Stimulated activated CD8-positive, alpha-beta memory T cell treated with anti-CD3 and anti-CD28 coated beads, Interleukin-15, amount 100 ng/mL, for 24 hours (primary cell): ENCODE measurements around the gene SYNM.

Source experiments
- DNase-seq: peaks from one replicate; pipeline ENCODE4 v3.0.0-alpha.2; 2020; ENCODE audit warnings: low read depth

SYNM gene

DNA sequence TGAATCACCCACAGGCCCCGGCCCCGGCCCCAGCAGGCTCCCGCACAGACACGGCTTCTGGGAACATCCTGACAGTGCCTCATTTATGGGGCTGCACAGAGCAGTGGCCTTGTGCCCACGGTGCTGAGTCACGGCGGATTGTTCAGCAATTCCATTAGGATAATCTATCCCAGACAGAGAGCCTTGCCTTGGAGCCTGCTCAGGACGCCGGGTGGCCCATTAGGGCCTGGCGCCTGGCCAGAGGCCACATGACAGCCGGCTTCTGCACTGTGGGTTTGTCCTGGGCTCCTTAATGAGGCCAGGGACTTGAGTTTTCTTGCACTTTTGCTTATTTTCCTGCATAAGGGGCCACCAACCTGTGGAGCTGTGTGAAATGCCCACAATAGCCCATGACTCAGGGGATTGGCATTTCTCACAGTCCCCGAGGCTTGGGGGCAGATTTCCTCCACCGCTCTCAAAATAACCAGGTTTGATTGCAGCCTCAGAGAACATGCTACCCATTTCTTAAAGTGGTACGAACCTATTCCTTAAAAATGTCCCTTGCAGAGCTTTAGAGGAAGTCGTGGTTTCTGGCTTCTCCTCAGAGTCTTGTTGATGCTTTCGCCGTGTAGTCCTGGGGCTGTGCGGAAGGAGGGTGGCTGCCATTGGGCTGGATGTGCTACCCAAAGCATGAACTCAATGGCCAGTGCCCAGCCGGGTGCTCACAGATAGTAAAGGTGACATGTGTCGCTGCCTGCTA is 19.0 kb downstream of the SYNM start:
- no peak for DNase-seq

GRCh38 chr15:99124641-99125040 is 19.8 kb downstream of the SYNM start:
- DNase-seq: no peak

DNA sequence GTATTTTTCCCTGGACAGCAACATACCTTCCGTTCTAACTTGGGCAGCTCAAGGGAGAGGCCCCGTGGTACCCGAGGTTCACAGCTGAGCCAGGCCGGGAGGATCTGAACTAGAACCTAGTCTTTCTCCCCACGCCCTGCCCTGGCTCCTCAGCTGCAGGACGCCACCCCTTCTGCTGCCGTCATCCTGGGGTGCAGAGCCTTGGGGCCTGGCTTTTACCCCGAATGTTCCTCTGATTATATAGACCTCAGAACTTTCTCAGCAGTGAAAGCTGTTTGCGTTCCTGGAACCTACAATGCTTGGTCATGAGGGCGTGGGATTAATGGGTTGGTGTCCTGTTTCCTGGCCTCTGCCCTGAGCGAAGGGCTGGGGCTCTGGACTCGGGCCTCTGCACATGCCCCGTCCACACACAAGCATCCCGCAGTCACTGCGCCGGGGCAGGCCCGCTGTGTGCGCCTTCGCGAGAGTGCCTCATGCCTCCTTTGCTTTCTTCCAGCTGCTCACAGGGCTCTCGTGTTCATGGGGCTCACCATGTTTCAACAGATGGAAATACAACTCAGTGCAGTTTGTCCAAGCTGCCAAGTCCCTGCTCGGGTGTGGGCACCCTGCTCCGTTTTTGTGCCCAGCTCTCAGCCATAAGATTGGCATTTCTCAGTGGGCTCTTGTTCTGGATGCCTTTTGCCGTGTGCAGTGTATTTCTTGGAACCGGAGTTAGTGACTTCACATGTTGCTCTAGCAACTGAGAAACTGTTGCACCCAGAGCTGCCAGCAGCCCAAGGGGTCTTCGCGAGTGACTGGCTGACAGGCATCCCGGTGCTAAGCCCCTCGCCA is 20.4 kb downstream of the SYNM start:
- DNase-seq: no peak

- no peak for DNase-seq
Observed at GRCh38 chr15:99126131-99126588, 21.3 kb downstream of the SYNM start.

- DNase-seq: no peak
Observed at GRCh38 chr15:99126930-99127329, 22.1 kb downstream of the SYNM start.

DNA sequence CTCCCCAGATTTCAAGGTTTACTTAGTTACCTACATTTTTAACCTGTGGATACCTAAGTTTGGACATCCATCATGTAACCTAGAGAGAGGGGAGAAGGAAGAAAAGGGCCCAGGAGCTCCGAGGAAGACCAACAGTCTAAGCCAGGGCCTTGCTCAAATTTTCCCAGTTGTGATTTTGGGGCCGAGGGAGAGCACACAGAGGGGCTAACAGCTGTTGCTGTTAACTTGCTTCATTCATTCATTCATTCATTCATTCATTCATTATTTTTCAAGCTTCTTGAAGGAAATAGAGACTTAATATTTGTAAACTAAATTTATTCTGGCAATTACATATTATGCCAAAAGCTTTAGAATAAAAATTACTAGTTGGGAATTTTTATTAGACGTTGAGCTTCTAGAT is 22.9 kb downstream of the SYNM start:
- DNase-seq: no peak

- DNase-seq: no peak
Observed at GRCh38 chr15:99128411-99128810, 23.5 kb downstream of the SYNM start.

GRCh38 chr15:99129644-99130043 is 24.8 kb downstream of the SYNM start:
- DNase-seq: no peak

GRCh38 chr15:99130314-99130713 is 25.4 kb downstream of the SYNM start:
- no peak for DNase-seq

GRCh38 chr15:99130765-99131440 is 26.0 kb downstream of the SYNM start:
- no peak for DNase-seq

GRCh38 chr15:99131441-99132023 is 26.7 kb downstream of the SYNM start:
- no peak for DNase-seq

DNA sequence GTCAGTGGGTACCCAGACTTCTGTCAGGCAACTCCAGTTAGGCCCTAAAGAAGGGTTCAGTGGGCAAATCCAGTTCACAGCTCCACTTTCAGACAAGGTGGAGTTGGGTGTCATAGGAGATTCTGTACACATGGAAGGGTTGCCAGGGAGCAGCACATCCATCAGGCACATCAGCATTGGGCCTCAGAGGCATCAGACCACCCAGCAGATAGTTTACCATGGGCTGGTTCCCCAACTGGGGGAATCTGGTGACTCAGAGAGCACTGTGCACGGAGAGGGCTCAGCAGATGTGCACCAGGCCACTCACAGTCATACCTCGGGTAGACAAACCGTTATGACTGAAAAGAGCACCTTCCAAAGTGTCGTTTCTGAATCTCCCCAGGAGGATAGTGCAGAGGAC is 27.2 kb downstream of the SYNM start:
- DNase-seq: no peak

DNA sequence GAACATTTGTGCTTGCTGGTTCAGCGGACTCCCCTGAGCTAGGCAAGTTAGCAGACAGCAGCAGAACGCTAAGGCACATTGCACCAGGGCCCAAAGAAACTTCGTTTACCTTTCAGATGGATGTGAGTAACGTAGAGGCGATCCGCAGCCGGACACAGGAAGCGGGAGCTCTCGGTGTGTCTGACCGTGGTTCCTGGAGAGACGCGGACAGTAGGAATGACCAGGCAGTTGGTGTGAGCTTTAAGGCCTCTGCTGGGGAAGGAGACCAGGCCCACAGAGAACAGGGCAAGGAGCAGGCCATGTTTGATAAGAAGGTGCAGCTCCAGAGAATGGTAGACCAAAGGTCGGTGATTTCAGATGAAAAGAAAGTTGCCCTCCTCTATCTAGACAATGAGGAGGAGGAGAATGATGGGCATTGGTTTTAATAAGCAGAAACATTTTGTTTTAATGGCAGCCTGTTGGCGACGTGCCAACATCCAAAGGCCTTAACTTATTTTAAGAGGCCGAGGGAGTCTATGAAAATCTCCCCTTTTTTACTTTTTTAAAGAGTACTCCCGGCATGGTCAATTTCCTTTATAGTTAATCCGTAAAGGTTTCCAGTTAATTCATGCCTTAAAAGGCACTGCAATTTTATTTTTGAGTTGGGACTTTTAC is 27.9 kb downstream of the SYNM start:
- DNase-seq: no peak

GRCh38 chr15:99134317-99134821 is 29.5 kb downstream of the SYNM start:
- DNase-seq: no peak

DNA sequence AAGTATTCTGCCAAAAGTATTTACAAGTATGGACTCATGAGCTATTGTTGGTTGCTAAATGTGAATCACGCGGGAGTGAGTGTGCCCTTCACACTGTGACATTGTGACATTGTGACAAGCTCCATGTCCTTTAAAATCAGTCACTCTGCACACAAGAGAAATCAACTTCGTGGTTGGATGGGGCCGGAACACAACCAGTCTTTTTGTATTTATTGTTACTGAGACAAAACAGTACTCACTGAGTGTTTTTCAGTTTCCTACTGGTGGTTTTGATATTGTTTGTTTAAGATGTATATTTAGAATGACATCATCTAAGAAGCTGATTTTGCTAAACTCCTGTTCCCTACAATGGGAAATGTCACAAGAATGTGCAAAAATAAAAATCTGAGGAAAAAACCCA is 30.3 kb downstream of the SYNM start:
- DNase-seq: no peak

DNA sequence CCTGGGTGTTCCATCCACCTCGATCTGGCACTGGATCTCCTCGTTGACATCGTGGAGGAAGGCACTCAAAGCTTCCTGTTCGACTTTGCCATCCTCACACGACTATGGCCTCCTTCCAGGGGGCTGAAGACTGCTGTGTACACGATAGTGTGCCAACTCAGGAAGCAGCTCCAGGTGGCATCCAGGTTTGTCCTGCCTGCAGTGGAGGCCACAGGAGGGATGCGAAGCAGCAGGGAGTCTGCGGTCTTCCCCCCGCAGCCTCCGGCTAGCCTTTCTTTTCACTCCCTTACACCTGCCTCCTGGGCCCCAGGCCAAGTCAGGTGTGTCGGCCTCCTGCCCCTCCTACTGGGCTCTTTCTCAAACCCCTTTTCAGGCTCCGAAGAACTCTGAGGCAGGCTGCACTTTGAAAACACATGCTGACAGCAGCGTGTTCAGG is 32.2 kb downstream of the SYNM start:
- DNase-seq: no peak

DNA sequence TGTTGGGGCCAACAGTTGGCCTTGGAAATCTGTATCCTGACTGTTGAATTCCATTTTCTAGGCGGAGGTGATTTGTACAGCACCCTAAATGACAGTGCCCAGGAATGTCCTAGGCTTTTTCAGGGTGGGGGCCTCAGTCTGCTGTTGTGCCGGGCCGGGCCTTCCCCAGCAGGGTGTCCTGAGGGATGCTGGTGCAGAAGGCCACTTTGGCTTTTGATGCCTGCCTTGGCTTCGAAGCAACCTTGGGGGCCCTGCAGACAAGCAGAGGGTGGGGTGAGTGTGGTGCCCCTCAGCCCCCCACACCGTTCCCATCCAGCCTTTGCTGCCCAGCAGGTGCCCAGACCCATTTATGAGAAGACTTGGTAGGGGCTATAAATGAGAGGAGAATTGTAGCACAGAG is 33.0 kb downstream of the SYNM start:
- no peak for DNase-seq

DNA sequence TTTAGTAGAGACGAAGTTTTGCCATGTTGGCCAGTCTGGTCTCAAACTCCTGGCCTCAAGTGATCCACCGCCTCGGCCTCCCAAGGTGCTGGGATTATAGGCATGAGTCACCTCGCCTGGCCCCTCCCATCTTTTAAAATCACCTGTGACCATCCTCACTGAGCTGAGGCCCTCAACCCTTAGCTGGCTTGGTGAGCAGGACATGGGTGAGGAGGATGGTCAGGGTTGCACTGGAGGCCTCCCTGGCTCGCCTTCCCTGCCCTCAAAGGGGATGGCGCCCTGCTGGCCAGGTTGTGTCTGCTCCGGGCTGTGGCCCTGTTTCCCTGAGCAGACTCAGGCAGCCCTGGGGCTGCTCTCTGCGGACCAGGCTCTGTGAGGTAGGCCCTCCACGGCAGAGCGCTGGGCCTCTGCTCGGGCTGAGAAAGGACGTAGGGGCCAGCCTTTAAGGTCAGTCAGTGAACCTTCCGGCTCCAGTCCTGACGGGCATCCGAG is 33.7 kb downstream of the SYNM start:
- no peak for DNase-seq

DNA sequence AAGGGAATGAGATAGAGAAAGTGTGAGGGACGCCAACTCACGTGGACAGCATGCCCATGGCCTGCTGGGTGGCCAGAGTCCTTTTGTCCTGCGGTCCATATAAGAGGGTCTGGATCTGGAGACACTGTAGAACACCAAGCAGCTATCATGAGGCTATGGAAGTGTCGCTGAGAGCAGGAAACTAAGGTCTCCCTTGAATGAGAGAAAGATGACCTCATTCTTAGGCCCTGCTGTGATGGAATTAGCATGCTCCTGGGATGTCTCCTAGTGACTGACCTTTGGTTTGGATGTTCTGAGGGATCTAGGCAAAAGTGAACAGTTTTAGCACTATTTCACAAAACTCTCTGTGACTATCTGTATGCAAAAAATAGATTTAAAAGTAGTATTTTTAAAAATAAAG is 34.4 kb downstream of the SYNM start:
- DNase-seq: no peak

- DNase-seq: no peak
Observed at GRCh38 chr15:99140590-99140989, 35.7 kb downstream of the SYNM start.

DNA sequence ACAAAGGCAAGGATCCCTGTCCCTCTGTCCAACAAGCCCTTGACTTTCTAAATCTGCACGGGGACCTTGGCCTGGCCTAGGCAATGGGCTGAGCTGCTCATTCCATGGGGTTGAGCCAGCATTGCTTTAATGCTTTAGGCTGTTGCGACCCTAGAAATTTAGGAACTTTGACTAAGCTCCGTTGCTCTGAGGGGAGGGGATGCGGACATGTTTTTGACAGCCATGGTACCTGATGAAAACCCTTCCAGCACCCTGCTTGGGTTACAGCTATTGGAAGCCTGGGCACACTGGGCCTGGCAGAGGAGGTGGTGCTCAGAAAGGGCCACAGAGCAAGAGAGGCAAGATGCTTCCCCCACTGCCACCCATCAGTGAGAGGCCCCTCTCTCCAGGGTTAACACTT is 37.1 kb downstream of the SYNM start:
- DNase-seq: no peak

- no peak for DNase-seq
Observed at GRCh38 chr15:99142562-99142961, 37.7 kb downstream of the SYNM start.
